HepG2 (cell line): ENCODE results near the gene GPR162. TPM values are rescaled to one million over a fixed set of nuclear protein-coding genes. Genes with fewer than 3 reads are reported as not detected.
A peak's percentile ranks its signal among the peaks of the same experiment; 100 is the strongest.

ENCODE experiments used
- AHR ChIP-seq: IDR thresholded peaks from 2 replicates; pipeline ENCODE4 v1.6.1; 2018; ENCODE audit warnings: missing genetic modification reagents, missing compliant biosample characterization
- ARNT2 ChIP-seq: sonication (generic); formaldehyde crosslinking; IDR thresholded peaks from 2 replicates; pipeline ENCODE4 v1.8.0; 2022; ENCODE audit warnings: mild to moderate bottlenecking, low read depth, missing genetic modification reagents, moderate library complexity
- EP300 ChIP-seq, 3 experiments: sonication (generic) in 1 of 3; formaldehyde crosslinking in 1 of 3; IDR thresholded peaks; 2 replicates each; pipeline versions ENCODE4 v1.5.1 to v1.6.1; 2011 to 2020; ENCODE audit warnings: low read depth in 2 of 3, low read length in 2 of 3, borderline replicate concordance in 1 of 3, improper control_type of control experiment in 1 of 3, mild to moderate bottlenecking in 1 of 3, missing genetic modification reagents in 1 of 3, moderate library complexity in 1 of 3
- FOXA3 ChIP-seq: IDR thresholded peaks from 2 replicates; pipeline ENCODE4 v1.6.1; 2016; ENCODE audit warnings: missing genetic modification reagents, missing compliant biosample characterization
- MZF1 ChIP-seq: sonication (generic); formaldehyde crosslinking; IDR thresholded peaks from 2 replicates; pipeline ENCODE4 v1.8.1; 2023; ENCODE audit warnings: mild to moderate bottlenecking, missing genetic modification reagents, borderline replicate concordance
- NR2F2 ChIP-seq: IDR thresholded peaks from 2 replicates; pipeline ENCODE4 v1.6.1; 2012; ENCODE audit warnings: low read depth, inconsistent platforms, borderline replicate concordance
- RBFOX2 ChIP-seq: fragments of 200-400 bp; formaldehyde crosslinking; IDR thresholded peaks from 2 replicates; pipeline ENCODE4 v1.6.1; 2017; ENCODE audit warnings: low read depth, mild to moderate bottlenecking, low read length
- REPIN1 ChIP-seq: sonication (generic); formaldehyde crosslinking; IDR thresholded peaks from 2 replicates; pipeline ENCODE4 v1.8.0; 2022; ENCODE audit warnings: missing genetic modification reagents, low read depth, mild to moderate bottlenecking, borderline replicate concordance
- SMC3 ChIP-seq: IDR thresholded peaks from 2 replicates; pipeline ENCODE4 v1.6.1; 2011; ENCODE audit warnings: low read length, improper control_type of control experiment
- SRY ChIP-seq: sonication (generic); formaldehyde crosslinking; IDR thresholded peaks from 2 replicates; pipeline ENCODE4 v1.8.0; 2022; ENCODE audit warnings: mild to moderate bottlenecking, missing genetic modification reagents
- TBX2 ChIP-seq: sonication (generic); formaldehyde crosslinking; IDR thresholded peaks from 2 replicates; pipeline ENCODE4 v1.5.0; 2020; ENCODE audit warnings: missing genetic modification reagents, mild to moderate bottlenecking, borderline replicate concordance
- ZFY ChIP-seq: sonication (generic); formaldehyde crosslinking; IDR thresholded peaks from 2 replicates; pipeline ENCODE4 v1.4.0; 2020; ENCODE audit warnings: missing genetic modification reagents
- ZNF263 ChIP-seq: sonication (generic); formaldehyde crosslinking; IDR thresholded peaks from 2 replicates; pipeline ENCODE4 v1.4.0; 2020; ENCODE audit warnings: missing genetic modification reagents
- ZNF607 ChIP-seq: sonication (generic); formaldehyde crosslinking; IDR thresholded peaks from 2 replicates; pipeline ENCODE4 v1.5.1; 2020; ENCODE audit warnings: missing genetic modification reagents, mild to moderate bottlenecking, borderline replicate concordance
- ZNF678 ChIP-seq: sonication (generic); formaldehyde crosslinking; IDR thresholded peaks from 2 replicates; pipeline ENCODE4 v1.4.0; 2020; ENCODE audit warnings: mild to moderate bottlenecking, missing genetic modification reagents
- ZNF768 ChIP-seq: sonication (generic); formaldehyde crosslinking; IDR thresholded peaks from 2 replicates; pipeline ENCODE4 v1.4.0; 2020; ENCODE audit warnings: missing genetic modification reagents
- ZNF772 ChIP-seq: sonication (generic); formaldehyde crosslinking; IDR thresholded peaks from 2 replicates; pipeline ENCODE4 v1.5.0; 2020; ENCODE audit warnings: mild to moderate bottlenecking, missing genetic modification reagents
- polyA plus RNA-seq, 8 experiments: library from polyadenylated mRNA; depleted of rRNA in 3 of 8; stranded (reverse) in 7 of 8; unstranded in 1 of 8; fragments of >200 nt; fragmentation: Illumina TruSeq in 4 of 8; extraction: Trizol in 4 of 8; gene quantifications; 2 replicates each; pipeline versions ENCODE4 v1.2.1 to v1.2.3, GENCODE V29; 2011 to 2016; ENCODE audit warnings: low read depth in 4 of 8, missing spikeins in 1 of 8, mixed read lengths in 1 of 8; ENCODE audit not compliant: insufficient read depth in 1 of 8
- total RNA-seq, 5 experiments: library from RNA; depleted of rRNA; stranded (reverse); fragments of >200 nt; fragmentation: Illumina TruSeq; extraction: Trizol; gene quantifications; 2 replicates each; pipeline ENCODE4 v1.2.3, GENCODE V29; 2016; ENCODE audit warnings: low read depth in 1 of 5
- TF ChIP-seq, protein P1 (sequence below): sonication (generic); formaldehyde crosslinking; IDR thresholded peaks from 2 replicates; pipeline ENCODE4 v1.4.0; 2020; ENCODE audit warnings: missing genetic modification reagents, borderline replicate concordance
- TF ChIP-seq, protein P2 (sequence below): sonication (generic); formaldehyde crosslinking; IDR thresholded peaks from 2 replicates; pipeline ENCODE4 v1.5.0; 2020; ENCODE audit warnings: missing genetic modification reagents
- TF ChIP-seq, protein P3 (sequence below): sonication (generic); formaldehyde crosslinking; IDR thresholded peaks from 2 replicates; pipeline ENCODE4 v1.8.1; 2022; ENCODE audit warnings: mild to moderate bottlenecking, missing genetic modification reagents

The GPR162 gene
- total and polyA plus RNA-seq, 2 of the 13 experiments (the other 11 are each of a cell fraction or from before 2014, with no cell fraction given): 0.08 TPM; not detected in 1

DNA sequence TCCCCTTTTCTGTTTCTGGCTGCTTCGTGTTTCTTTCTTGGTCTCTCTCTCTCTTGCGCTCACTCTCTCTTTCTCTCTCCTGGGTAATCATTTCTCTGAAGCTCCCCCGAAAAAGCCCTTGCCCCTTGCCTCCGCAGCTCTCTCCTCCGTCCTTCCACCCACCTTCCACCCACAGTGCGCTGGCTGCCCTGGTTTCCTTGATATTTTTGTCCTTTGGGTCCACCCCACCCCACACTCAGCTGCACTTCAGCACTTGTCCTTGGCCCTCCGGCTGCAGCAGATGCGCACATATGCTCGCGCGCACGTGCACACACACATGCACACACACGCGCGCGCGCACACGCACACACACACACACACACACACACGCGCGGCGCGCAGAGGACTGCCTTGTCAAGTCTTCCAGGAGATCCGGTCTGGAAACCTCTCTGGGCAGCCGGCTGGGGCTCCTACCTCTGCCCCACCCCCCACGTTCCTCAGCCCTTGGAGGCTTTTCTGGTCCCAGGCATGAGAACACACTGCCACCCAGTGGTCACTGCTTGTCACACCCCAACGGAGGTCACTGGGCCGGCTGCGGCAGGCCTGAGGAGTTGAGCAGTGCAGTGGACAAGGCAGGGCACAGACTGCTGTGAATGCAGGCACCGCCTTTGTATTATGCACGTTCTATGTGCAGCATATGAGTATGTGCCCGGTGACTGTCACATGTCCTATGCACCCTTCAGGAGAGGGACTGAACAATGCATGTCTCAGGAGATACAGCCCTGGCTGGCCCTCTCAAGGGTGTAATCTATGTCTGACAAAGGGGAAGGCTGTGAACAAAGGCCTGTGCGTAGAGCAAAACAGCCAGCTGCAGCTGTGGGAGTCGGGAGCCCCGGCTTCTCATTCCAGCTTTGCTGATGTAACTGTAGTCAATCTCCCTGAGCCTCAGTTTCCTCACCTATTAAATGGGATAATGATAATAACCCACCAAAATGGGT lies 42.8 kb upstream of the GPR162 start (continued):
- TF ChIP-seq TBX2 (peak; percentile 56; the same call in 1 of the 2 replicates), SRY (0 out of 2 replicates have a peak, but pooled peaks have one; percentile 29), SMC3 (peak; percentile 87), ZFY (CRISPR knock-in tag) (peak; percentile 24; the same call in 1 of the 2 replicates), ZNF772 (CRISPR knock-in tag) (peak; percentile 41; the same call in 1 of the 2 replicates), EP300 (IDR thresholded peaks at IDR 0.05; ENCODE audit: low read depth in 2 of 2, low read length in 2 of 2) (peak in 1 of 2 experiments; percentile 41; a peak in 2 of 4 replicates), EP300 (CRISPR knock-in tag; IDR thresholded peaks at IDR 0.05; ENCODE audit: borderline replicate concordance) (peak; percentile 53; the same call in 1 of the 2 replicates), ZNF263 (peak; percentile 48; the same call in 1 of the 2 replicates), REPIN1 (CRISPR knock-in tag) (peak; percentile 80), ZNF678 (CRISPR knock-in tag) (no peak), ARNT2 (CRISPR knock-in tag) (peak; percentile 45), FOXA3 (CRISPR knock-in tag) (peak; percentile 60), MZF1 (CRISPR knock-in tag) (no peak), ZNF768 (CRISPR knock-in tag) (peak; percentile 74; the same call in 1 of the 2 replicates), RBFOX2 (peak; percentile 38; the same call in 1 of the 2 replicates), ZNF607 (CRISPR knock-in tag) (peak; percentile 86), AHR (CRISPR knock-in tag) (0 out of 2 replicates have a peak, but pooled peaks have one; percentile 83), NR2F2 (no peak)
- TF ChIP-seq, protein P1, sequence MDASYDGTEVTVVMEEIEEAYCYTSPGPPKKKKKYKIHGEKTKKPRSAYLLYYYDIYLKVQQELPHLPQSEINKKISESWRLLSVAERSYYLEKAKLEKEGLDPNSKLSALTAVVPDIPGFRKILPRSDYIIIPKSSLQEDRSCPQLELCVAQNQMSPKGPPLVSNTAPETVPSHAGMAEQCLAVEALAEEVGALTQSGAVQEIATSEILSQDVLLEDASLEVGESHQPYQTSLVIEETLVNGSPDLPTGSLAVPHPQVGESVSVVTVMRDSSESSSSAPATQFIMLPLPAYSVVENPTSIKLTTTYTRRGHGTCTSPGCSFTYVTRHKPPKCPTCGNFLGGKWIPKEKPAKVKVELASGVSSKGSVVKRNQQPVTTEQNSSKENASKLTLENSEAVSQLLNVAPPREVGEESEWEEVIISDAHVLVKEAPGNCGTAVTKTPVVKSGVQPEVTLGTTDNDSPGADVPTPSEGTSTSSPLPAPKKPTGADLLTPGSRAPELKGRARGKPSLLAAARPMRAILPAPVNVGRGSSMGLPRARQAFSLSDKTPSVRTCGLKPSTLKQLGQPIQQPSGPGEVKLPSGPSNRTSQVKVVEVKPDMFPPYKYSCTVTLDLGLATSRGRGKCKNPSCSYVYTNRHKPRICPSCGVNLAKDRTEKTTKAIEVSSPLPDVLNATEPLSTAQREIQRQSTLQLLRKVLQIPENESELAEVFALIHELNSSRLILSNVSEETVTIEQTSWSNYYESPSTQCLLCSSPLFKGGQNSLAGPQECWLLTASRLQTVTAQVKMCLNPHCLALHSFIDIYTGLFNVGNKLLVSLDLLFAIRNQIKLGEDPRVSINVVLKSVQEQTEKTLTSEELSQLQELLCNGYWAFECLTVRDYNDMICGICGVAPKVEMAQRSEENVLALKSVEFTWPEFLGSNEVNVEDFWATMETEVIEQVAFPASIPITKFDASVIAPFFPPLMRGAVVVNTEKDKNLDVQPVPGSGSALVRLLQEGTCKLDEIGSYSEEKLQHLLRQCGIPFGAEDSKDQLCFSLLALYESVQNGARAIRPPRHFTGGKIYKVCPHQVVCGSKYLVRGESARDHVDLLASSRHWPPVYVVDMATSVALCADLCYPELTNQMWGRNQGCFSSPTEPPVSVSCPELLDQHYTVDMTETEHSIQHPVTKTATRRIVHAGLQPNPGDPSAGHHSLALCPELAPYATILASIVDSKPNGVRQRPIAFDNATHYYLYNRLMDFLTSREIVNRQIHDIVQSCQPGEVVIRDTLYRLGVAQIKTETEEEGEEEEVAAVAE (CRISPR knock-in tag): peak; percentile 40; the same call in 1 of the 2 replicates
- TF ChIP-seq, protein P2, sequence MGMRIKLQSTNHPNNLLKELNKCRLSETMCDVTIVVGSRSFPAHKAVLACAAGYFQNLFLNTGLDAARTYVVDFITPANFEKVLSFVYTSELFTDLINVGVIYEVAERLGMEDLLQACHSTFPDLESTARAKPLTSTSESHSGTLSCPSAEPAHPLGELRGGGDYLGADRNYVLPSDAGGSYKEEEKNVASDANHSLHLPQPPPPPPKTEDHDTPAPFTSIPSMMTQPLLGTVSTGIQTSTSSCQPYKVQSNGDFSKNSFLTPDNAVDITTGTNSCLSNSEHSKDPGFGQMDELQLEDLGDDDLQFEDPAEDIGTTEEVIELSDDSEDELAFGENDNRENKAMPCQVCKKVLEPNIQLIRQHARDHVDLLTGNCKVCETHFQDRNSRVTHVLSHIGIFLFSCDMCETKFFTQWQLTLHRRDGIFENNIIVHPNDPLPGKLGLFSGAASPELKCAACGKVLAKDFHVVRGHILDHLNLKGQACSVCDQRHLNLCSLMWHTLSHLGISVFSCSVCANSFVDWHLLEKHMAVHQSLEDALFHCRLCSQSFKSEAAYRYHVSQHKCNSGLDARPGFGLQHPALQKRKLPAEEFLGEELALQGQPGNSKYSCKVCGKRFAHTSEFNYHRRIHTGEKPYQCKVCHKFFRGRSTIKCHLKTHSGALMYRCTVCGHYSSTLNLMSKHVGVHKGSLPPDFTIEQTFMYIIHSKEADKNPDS (CRISPR knock-in tag): peak; percentile 94
- TF ChIP-seq, protein P3, sequence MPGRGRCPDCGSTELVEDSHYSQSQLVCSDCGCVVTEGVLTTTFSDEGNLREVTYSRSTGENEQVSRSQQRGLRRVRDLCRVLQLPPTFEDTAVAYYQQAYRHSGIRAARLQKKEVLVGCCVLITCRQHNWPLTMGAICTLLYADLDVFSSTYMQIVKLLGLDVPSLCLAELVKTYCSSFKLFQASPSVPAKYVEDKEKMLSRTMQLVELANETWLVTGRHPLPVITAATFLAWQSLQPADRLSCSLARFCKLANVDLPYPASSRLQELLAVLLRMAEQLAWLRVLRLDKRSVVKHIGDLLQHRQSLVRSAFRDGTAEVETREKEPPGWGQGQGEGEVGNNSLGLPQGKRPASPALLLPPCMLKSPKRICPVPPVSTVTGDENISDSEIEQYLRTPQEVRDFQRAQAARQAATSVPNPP (CRISPR knock-in tag): 0 out of 2 replicates have a peak, but pooled peaks have one; percentile 49
